Activated CD4-positive, alpha-beta T cell treated with anti-CD3 and anti-CD28 coated beads, Interleukin-2, Interleukin-6, amounts not matched to agents 100 ng/mL and 50 ng/mL, durations not matched to agents 16 hours and 8 hours (primary cell): Measurements from ENCODE around the gene RAB3B.
A peak's percentile ranks its signal among the peaks of the same experiment; 100 is the strongest.
"Not testable (repeated sequence)": the region's sequence is repeated elsewhere in the genome, so short reads cannot be mapped to it uniquely, and the experiment has no call there.

Source experiments
- DNase-seq: peaks from one replicate; pipeline ENCODE4 v3.0.0-alpha.2; 2020

The RAB3B gene

GRCh38 chr1:51912881-51913280 lies 77.6 kb downstream of the RAB3B start:
- no peak for DNase-seq

DNA sequence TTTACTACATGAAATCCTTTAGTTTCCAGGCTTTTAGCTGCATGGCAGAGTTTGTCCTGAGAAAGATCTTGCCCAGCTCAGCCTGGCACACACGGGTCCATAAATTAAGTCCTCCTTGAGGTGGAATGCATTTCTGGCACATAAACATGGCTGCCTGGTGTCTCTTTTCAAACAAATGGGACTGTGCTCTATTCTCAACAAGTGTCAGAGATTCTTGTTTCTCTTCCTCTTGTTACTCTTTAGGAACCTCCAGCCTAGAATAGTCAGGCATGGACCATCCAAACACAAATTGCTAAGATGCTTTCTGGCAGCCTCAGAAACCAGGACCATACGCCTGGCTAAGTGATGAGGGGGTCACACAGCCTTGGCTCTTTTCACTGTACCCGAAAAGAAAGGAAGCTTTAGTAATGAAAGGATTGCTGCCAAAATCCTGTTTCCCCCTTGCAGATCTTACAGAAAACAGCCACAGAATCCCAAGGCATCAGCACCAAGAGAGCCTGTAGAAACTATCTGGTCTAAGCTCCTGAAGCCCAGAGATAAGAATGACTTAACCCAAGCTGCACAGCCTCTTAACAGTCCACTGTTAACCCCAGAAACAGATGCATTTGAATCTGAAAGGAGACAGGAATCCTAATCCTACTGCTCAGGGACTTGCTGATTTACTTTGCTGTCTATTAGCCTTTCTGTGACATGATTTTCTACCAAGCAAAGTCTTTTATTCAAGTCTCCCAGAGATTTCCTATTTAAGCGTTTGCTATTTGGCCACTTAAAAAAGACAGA lies 80.1 kb downstream of the RAB3B start:
- DNase-seq = no peak

DNA sequence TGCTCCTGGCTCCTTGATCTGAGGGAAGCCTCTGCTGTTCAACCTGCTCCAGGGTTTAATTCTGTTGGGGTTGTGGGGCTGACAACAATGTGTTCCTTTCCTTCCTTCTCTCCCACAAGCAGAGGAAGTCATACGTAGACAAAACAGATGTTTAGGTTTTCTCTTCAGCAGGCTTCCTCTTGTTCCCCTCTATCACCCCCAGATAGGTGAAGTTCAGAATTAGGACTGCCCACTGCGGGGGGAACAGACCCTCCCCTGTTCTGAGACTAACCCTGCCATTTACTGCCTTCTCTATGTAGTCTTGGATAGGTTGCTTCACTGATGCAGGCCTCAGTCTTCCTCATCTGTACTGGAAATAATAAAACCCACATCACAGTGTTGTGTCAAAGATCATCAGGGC lies 82.0 kb downstream of the RAB3B start:
- no peak for DNase-seq

DNA sequence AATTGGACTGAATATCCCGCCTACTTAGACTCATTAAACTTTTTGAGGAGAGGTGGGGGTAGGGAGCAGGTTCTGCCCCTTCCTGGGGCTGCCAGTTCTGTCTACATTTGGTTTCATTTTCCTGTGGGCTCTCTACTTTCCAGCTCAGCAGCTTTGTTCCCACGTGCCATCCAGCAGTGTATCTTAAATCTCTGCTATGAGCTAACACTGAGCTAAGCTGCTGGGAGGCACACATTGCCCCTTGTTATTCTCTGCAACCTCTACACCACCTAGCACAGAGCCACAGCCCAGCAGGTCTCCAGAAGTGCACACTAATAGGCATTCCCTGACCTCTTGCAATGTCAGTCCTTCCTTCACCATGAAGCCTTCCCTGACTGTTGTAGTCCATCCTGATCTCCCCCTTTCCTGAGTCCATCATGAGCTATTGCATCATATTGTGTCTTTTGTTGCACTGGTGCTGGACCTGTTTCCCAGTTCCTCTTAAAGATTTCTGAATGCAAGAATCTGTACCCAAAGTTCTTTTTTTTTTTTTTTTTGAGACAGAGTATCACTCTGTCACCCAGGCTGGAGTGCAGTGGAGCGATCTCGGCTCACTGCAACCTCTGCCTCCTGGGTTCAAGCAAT lies 83.3 kb downstream of the RAB3B start:
- no peak for DNase-seq

- no peak for DNase-seq
Observed at GRCh38 chr1:51906306-51907078, 84.0 kb downstream of the RAB3B start.

- DNase-seq = no peak
Observed at GRCh38 chr1:51902456-51902855, 88.0 kb downstream of the RAB3B start.

DNA sequence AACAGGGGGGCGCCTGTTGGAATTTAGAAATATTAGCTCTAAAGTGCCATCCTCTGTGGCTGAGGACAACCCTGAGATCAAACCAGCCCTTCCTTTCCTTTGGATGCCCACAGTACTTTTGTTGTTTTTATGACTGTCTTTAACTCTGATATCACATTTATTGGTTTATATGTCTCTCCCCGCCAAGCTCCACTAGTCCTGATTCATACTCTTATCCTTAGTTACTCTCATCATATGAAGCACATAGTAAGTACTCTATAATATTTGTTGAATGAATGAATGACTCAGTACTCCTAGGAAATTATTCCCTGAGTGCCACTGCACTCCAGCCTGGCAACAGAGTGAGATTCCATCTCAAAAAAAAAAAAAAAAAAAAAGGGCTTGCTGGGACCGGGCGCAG lies 89.3 kb downstream of the RAB3B start:
- no peak for DNase-seq

GRCh38 chr1:51899022-51899421 lies 91.5 kb downstream of the RAB3B start:
- no peak for DNase-seq

GRCh38 chr1:51898090-51898734 lies 92.3 kb downstream of the RAB3B start:
- no peak for DNase-seq

DNA sequence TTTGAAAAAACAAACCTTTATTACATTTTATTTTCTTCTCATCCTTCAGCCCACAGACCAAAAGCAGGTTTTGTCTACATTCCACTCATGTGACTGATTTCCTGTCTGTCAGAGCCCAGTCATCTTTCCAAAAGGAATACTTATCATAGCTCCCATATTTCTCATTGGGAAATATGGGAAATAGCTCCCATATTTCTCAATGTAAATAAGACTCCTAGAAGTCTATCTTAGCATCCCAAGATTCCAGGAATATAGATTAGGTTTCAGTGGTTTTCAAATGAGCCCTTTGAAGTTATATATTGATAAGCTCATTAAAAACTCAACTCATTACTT lies 92.8 kb downstream of the RAB3B start:
- no peak for DNase-seq

DNA sequence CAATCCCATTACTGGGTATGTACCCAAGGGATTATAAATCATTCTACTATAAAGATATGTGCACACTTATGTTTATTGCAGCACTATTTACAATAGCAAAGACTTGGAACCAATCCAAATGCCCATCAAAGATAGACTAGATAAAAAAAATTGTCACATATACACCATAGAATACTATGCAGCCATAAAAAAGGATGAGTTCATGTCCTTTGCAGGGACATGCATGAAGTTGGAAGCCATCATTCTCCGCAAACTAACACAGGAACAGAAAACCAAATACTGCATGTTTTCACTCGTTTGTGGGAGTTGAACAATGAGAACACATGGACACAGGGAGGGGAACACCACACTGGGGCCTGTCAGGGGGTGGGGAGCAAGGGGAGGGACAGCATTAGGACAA lies 95.8 kb downstream of the RAB3B start:
- not testable (repeated sequence) for DNase-seq

DNA sequence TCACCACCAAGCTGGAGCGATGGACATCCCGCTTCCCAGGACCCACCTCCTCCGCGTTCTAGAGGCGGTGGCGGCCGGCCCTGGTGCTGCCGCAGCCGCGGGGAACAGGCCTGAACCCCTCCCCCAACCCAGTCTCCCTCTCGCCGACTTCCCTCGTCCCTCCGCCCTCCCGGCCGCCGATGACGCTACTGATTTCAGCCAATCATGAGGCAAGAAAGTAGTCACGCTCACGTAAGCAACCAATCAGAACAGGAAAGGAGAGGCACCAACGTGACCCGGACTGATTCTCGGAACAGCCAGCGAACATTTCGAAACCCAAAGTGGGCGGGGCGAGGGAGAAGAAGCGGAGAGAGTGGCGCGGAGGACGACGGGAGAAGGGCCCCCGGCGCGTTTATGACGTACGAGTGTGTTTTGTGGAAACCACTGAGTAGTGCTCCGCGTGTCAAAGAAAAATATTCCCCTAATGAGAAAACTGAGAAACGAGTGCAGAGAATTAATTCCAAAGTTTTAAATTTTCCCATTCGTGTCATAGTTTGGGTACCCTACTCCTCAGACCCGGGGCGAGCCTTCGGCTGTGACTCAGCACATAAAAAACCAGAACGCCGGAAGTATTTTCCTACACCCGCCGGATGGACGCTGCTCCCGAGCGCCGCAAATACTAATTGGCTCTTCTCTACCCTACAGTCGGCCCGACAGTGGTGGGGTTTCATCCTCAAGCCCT lies 111.7 kb downstream of the RAB3B start, which contains the start of gene NRDC:
Gene NRDC, minus strand, starts transcription at position 112 of the 721 bp plus-strand sequence. CDS start 112 bp downstream, outside the sequence.
- DNase-seq = peak; percentile 100

DNA sequence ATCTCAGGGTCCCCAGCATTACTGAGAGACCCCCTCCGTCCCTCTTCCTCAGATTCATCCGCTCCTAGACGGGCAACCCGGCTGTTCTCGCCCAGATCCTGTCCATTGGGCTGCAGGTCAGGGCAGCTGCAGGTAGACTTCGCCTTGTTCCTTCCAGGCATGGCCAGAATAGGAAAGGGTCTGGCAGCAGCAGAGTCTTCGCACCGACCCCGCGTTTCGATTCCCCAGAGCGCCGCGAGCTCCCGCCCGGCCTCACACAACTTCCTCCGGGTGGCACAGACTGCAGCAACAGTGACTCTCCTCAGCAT lies 112.2 kb downstream of the RAB3B start:
- DNase-seq = no peak

DNA sequence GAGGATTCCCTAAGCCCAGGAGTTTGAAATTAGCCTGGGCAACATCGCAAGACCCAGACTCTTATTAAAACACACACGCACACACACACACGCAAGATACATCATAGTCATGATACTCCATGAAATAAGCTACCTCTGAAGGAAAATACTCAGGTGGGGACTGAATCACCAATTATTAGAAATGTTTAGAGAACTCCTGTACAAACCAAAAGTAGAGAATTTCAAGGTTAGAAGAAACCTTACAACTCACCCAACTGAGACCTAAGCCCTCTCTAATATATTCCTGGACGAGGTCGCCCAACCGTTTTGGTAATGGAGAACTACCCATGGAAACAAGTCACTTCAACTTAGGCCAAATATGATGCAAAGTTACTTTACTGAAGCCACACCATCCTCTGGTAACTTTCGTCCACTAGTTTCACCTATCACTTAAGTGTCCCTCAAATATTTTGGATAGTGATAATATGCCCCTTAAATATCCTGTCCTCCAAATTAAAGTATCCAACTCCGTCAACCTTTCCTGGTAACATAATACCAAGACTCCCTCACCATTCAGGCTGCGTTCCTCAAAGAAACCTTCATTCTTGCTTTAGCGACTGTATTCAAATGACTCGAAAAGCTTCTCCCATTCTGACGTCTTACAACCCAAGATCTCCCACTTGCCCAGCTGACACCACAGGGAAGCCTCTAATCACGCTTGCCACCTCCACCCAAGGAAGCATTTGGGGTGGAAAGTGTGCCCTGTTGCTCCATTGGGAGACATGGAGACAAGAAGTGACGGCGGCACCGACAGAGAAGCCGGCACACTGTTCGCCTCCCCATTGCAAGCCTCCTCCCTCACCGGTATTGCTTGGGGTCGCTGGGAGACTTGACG lies 112.8 kb downstream of the RAB3B start:
- DNase-seq = peak; percentile 24

DNA sequence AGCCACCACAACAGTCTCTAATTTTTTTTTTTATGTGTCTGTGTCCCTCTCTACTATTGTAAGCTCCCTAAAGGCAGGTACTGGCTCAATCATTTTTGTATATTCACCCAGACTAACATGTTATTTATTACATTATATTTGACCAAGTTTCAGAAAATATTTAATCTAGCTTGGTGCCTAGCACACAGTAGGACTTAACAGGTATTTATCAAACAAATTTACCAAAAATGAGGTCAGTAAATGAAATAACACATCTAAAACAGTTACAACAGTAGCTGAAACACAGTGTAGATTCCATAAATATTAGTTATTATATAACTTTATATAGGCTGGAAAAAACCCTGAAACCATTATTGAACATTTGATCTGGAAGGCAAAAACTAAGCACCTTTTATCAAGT lies 114.7 kb downstream of the RAB3B start:
- no peak for DNase-seq

- no peak for DNase-seq
Observed at GRCh38 chr1:51875291-51875772, 115.2 kb downstream of the RAB3B start.

DNA sequence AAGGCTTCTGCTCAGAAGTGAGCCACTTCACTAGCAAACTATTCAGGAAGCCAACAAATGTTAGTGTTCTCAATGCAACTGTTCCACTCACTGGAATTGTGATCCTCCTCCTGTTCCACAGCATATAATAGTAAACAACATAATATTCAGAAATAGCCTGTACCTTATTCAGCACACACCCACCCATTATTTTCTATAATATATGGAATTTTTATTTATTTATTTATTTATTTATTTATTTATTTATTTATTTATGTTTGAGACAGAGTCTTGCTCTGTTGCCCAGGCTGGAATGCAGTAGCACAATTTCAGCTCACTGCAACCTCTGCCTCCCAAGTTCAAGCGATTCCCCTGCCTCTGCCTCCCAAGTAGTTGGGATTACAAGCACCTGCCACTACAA lies 117.2 kb downstream of the RAB3B start:
- not testable (repeated sequence) for DNase-seq

GRCh38 chr1:51871351-51871975 lies 119.0 kb downstream of the RAB3B start:
- no peak for DNase-seq

DNA sequence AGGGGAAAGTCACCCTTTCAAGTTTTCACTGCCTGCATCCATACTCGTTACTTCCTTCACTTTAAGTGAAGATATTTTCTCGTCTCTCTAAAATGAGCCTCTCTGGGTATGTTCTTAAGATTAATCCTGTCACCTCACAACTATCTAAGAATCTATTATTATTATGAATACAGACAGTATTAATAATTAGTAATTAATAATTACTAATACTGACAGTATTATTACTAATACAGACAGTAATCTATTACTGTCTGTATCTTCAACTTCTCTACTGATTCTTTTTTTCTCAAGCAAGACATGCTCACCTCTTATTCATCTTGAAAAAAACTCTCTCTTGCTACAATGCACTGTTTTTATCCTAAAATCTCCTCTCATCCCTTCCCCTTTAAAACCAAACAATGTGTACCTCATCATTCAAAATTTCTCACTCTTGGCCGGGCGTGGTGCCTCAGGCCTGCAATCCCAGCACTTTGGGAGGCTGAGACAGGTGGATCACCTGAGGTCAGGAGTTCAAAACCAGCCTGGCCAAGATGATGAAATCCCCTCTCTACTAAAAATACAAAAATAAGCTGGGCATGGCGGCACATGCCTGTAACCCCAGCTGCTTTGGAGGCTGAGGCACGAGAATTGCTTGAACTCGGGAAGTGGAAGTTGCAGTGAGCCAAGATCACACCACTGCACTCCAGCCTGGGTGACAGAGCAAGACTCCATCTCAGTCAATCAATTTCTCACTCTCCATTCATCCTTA lies 119.7 kb downstream of the RAB3B start:
- DNase-seq = no peak

DNA sequence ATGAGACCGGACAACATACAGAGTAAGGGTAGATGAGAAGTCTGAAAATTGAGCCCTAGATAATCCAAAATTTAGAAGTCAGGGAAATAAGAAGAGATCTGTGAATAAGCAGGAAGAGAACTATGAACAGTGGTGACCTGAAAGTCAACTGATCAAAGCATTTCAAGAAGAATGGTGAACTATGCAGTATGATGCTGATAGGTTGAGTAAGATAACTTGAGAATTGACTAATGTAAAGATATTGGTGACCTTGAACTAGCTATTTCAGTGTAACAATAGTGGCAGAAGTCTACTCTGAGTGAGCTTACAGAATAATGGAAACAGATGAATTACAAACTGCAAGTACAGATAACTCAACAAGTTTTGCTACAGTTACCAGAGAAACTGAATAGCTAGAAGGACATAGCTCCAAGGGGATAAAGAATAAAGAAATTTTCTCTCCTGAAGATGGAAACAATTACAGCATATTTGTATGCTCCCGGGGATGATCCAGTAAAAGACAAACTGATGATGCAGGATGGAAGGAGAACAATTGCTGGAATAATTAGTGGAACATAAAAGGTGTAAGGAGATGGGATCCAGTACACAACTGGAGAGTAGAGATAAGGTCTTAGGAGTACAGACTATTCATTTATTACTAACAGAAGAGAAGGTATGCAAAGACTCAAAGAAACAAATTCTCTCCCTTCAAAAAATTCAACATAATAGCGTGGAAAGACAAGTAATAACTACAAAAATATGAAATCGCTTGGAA lies 122.8 kb downstream of the RAB3B start:
- no peak for DNase-seq
